H1 (cell line): ENCODE data around the gene PRKN. TPM values are rescaled to one million over a fixed set of nuclear protein-coding genes. Genes with fewer than 3 reads are reported as not detected.
"Not testable (repeated sequence)": the region's sequence is repeated elsewhere in the genome, so short reads cannot be mapped to it uniquely, and the experiment has no call there.

ENCODE experiments used
- CTCF ChIA-PET: fragments of 300-600 bp; sonication (Branson Sonifier 250); formaldehyde crosslinking; loops from one replicate; lab custom pipeline; 2021; ENCODE audit not compliant: partially characterized antibody; lab: Charles Lee
- POLR2A ChIA-PET: fragments of 300-600 bp; sonication (Branson Sonifier 250); formaldehyde crosslinking; loops from one replicate; lab custom pipeline; 2021; ENCODE audit warnings: inconsistent platforms; ENCODE audit not compliant: partially characterized antibody; lab: Charles Lee
- DNase-seq, 2 experiments: peaks; one replicate each; pipeline versions ENCODE4 v3.0.0 to v3.0.0-alpha.2; 2010 to 2022; ENCODE audit warnings: low spot score in 2 of 2, low read depth in 1 of 2, mixed read lengths in 1 of 2
- FAIRE-seq: peaks from 2 replicates; lab custom pipeline; 2011; peaks lifted over from hg19 to GRCh38; lab: Jason Lieb, UNC
- H2AFZ ChIP-seq: 2 replicates; pipeline ENCODE4 v1.8.1; 2012; ENCODE audit warnings: low read length, inconsistent platforms
- H2AK5ac ChIP-seq: 2 replicates; pipeline ENCODE4 v1.6.1; 2013; ENCODE audit warnings: low read depth, low read length
- H2BK120ac ChIP-seq: replicated peaks from 2 replicates; pipeline ENCODE3; 2013; ENCODE audit warnings: low read depth, low read length, inconsistent platforms
- H2BK12ac ChIP-seq: 2 replicates; pipeline ENCODE4 v1.6.1; 2013; ENCODE audit warnings: low read depth, low read length
- H2BK15ac ChIP-seq: 2 replicates; pipeline ENCODE4 v1.6.1; 2013; ENCODE audit warnings: low read length
- H2BK20ac ChIP-seq: 2 replicates; pipeline ENCODE4 v1.6.1; 2013; ENCODE audit warnings: low read length
- H2BK5ac ChIP-seq: 2 replicates; pipeline ENCODE4 v1.6.1; 2013; ENCODE audit warnings: low read depth, low read length
- H3K14ac ChIP-seq: 2 replicates; pipeline ENCODE4 v1.6.1; 2013; ENCODE audit warnings: inconsistent platforms; ENCODE audit not compliant: insufficient read length
- H3K18ac ChIP-seq: 2 replicates; pipeline ENCODE4 v1.6.1; 2013; ENCODE audit warnings: low read length; ENCODE audit errors: extremely low read depth
- H3K23ac ChIP-seq: 2 replicates; pipeline ENCODE4 v1.6.1; 2013; ENCODE audit warnings: inconsistent platforms; ENCODE audit not compliant: insufficient read length
- H3K23me2 ChIP-seq: 2 replicates; pipeline ENCODE4 v1.6.1; 2013; ENCODE audit warnings: low read depth, low read length
- H3K27ac ChIP-seq: 2 replicates; pipeline ENCODE4 v1.6.1; 2011; ENCODE audit warnings: low read depth, low read length, inconsistent platforms
- H3K27me3 ChIP-seq, 4 experiments: replicated peaks in 1 of 4; 1 replicate in 1 of 4; 2 replicates in 3 of 4; pipeline versions ENCODE4 v1.6.1 to v1.8.1; 2011 to 2013; ENCODE audit warnings: low read length in 3 of 4, mild to moderate bottlenecking in 3 of 4, inconsistent platforms in 2 of 4, mixed read lengths in 2 of 4, moderate library complexity in 1 of 4; ENCODE audit not compliant: control insufficient read depth in 3 of 4, insufficient read depth in 3 of 4; ENCODE audit errors: extremely low read depth in 1 of 4
- H3K36me3 ChIP-seq, 4 experiments: 2 replicates each; pipeline versions ENCODE4 v1.6.1 to v1.8.1; 2011 to 2013; ENCODE audit warnings: mild to moderate bottlenecking in 4 of 4, low read length in 3 of 4, moderate library complexity in 2 of 4, control low read depth in 1 of 4, inconsistent platforms in 1 of 4; ENCODE audit not compliant: insufficient read depth in 4 of 4, control insufficient read depth in 2 of 4
- H3K4ac ChIP-seq: replicated peaks from 2 replicates; pipeline ENCODE3; 2013; ENCODE audit warnings: low read length, low read depth, mixed read lengths, inconsistent platforms; ENCODE audit not compliant: insufficient read length
- H3K4me1 ChIP-seq, 4 experiments: replicated peaks in 1 of 4; 1 replicate in 1 of 4; 2 replicates in 3 of 4; pipeline versions ENCODE4 v1.6.1 to v1.8.1; 2011 to 2013; ENCODE audit warnings: low read length in 3 of 4, inconsistent platforms in 2 of 4, mixed read lengths in 1 of 4; ENCODE audit not compliant: insufficient read depth in 4 of 4, control insufficient read depth in 3 of 4
- H3K4me2 ChIP-seq, 2 experiments: 2 replicates each; pipeline versions ENCODE4 v1.6.1 to v1.8.1; 2011 to 2013; ENCODE audit warnings: low read depth in 2 of 2, low read length in 2 of 2, control low read depth in 1 of 2, inconsistent platforms in 1 of 2, mild to moderate bottlenecking in 1 of 2; ENCODE audit not compliant: insufficient read depth in 1 of 2
- H3K4me3 ChIP-seq, 4 experiments: fragments of 200-600, 300-600 bp in 1 of 4; sonication (generic), shearing (Covaris generic), sonication (Bioruptor Twin) in 1 of 4; 2 replicates each; pipeline versions ENCODE4 v1.5.1 to v1.8.1; 2011 to 2016; ENCODE audit warnings: low read length in 4 of 4, low read depth in 3 of 4, control low read depth in 2 of 4, inconsistent platforms in 2 of 4, mild to moderate bottlenecking in 2 of 4, mixed read lengths in 1 of 4, moderate library complexity in 1 of 4; ENCODE audit not compliant: insufficient read depth in 2 of 4; ENCODE audit errors: extremely low read depth in 1 of 4
- H3K56ac ChIP-seq: replicated peaks from 2 replicates; pipeline ENCODE3; 2013; ENCODE audit warnings: low read depth, mild to moderate bottlenecking, mixed read lengths, low read length, inconsistent platforms; ENCODE audit not compliant: insufficient read length
- H3K79me1 ChIP-seq: 2 replicates; pipeline ENCODE4 v1.6.1; 2013; ENCODE audit warnings: low read depth, low read length, control low read depth
- H3K79me2 ChIP-seq, 2 experiments: 2 replicates each; pipeline versions ENCODE4 v1.6.1 to v1.8.1; 2012 to 2013; ENCODE audit warnings: low read length in 2 of 2, mild to moderate bottlenecking in 2 of 2, inconsistent platforms in 1 of 2; ENCODE audit not compliant: insufficient read depth in 2 of 2, control insufficient read depth in 1 of 2
- H3K9ac ChIP-seq, 4 experiments: replicated peaks in 1 of 4; 1 replicate in 1 of 4; 2 replicates in 3 of 4; pipeline versions ENCODE4 v1.6.1 to v1.8.1; 2011 to 2013; ENCODE audit warnings: low read depth in 3 of 4, low read length in 3 of 4, control low read depth in 2 of 4, mild to moderate bottlenecking in 2 of 4, moderate library complexity in 2 of 4, inconsistent platforms in 1 of 4; ENCODE audit errors: extremely low read depth in 1 of 4
- H3K9me3 ChIP-seq, 2 experiments: 2 replicates each; pipeline versions ENCODE4 v1.6.1 to v1.8.1; 2012 to 2013; ENCODE audit warnings: mild to moderate bottlenecking in 2 of 2, moderate library complexity in 2 of 2, control low read depth in 1 of 2, inconsistent platforms in 1 of 2, low read depth in 1 of 2, low read length in 1 of 2, mixed read lengths in 1 of 2; ENCODE audit not compliant: insufficient read depth in 2 of 2
- H4K20me1 ChIP-seq, 2 experiments: replicated peaks in 1 of 2; 2 replicates each; pipeline versions ENCODE3 to v1.8.1; 2011 to 2013; ENCODE audit warnings: inconsistent platforms in 2 of 2, low read length in 2 of 2, mild to moderate bottlenecking in 1 of 2; ENCODE audit not compliant: insufficient read depth in 2 of 2, control insufficient read depth in 1 of 2
- H4K5ac ChIP-seq: 2 replicates; pipeline ENCODE4 v1.6.1; 2013; ENCODE audit warnings: low read length, low read depth, mixed read lengths, inconsistent platforms; ENCODE audit not compliant: insufficient read length
- H4K8ac ChIP-seq: 2 replicates; pipeline ENCODE4 v1.8.0; 2013; ENCODE audit warnings: mild to moderate bottlenecking, moderate library complexity, low read length, inconsistent platforms; ENCODE audit not compliant: insufficient read depth; ENCODE audit errors: extremely low read depth
- H4K91ac ChIP-seq: replicated peaks from 2 replicates; pipeline ENCODE3; 2013; ENCODE audit warnings: low read length, mixed read lengths, inconsistent platforms; ENCODE audit not compliant: insufficient read length
- WGBS, 2 experiments: shearing (Covaris generic) in 1 of 2; methylation state at CpG; one replicate each; pipeline versions ENCODE4 v1.1.6 to v1.1.7; 2013 to 2015; ENCODE audit warnings: low lambda C conversion rate in 2 of 2, mixed read lengths in 2 of 2, inconsistent platforms in 1 of 2, low coverage in 1 of 2, missing lambda C conversion rate in 1 of 2; ENCODE audit not compliant: insufficient replicate concordance in 2 of 2, insufficient coverage in 1 of 2, insufficient read length in 1 of 2; ENCODE audit errors: extremely low coverage in 1 of 2, missing lambda C conversion rate in 1 of 2; 5-methylcytosine and 5-hydroxymethylcytosine counted together
- polyA plus RNA-seq, 7 experiments: library from polyadenylated mRNA; depleted of rRNA in 3 of 7; stranded (reverse) in 5 of 7; unstranded in 2 of 7; fragments of >200 nt in 5 of 7; fragments of 200-250 nt in 2 of 7; gene quantifications; 1 replicate in 5 of 7; 2 replicates in 1 of 7; 4 replicates in 1 of 7; pipeline versions ENCODE4 v1.2.1 to v1.2.3, GENCODE V29; 2011 to 2013; ENCODE audit warnings: missing spikeins in 2 of 7, mixed read lengths in 2 of 7
- total RNA-seq: library from RNA; stranded (reverse); fragmentation: NEBNext Ultra II Directional; extraction: Animal tissue kit (Norgen Biotek cat#: 25700); gene quantifications from 2 replicates; pipeline ENCODE4 v1.2.1, GENCODE V29; 2021

Gene PRKN
- total and polyA plus RNA-seq, 2 of the 8 experiments (the other 6 are each of a cell fraction or from before 2014, with no cell fraction given), result 0.13 to 0.29 TPM

DNA sequence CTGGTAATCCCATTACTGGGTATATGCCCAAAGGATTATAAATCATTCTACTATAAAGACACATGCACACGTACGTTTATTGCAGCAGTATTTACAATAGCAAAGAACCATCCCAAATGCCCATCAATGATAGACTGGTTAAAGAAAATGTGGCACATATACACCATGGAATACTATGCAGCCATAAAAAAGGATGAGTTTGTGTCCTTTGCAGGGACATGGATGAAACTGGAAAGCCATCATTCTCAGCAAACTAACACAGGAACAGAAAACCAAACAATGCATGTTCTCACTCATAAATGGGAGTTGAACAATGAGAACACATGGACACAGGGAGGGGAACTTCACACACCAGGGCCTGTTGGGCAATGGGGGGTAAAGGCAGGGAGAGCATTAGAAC lies 866.5 kb downstream of the PRKN start:
- H4K91ac ChIP-seq, H2BK12ac ChIP-seq, H3K23me2 ChIP-seq, H2BK120ac ChIP-seq, H4K8ac ChIP-seq, H3K4me1 ChIP-seq, H3K4me2 ChIP-seq, H3K79me2 ChIP-seq, H2AFZ ChIP-seq, H3K18ac ChIP-seq, H3K9ac ChIP-seq, H2AK5ac ChIP-seq, H3K27ac ChIP-seq, H2BK20ac ChIP-seq, H3K56ac ChIP-seq, DNase-seq, H3K23ac ChIP-seq, H3K9me3 ChIP-seq, CTCF ChIA-PET, H3K27me3 ChIP-seq, H4K20me1 ChIP-seq, FAIRE-seq, H3K14ac ChIP-seq, H3K36me3 ChIP-seq, H2BK5ac ChIP-seq, H4K5ac ChIP-seq, H2BK15ac ChIP-seq, H3K4me3 ChIP-seq, POLR2A ChIA-PET, H3K79me1 ChIP-seq, H3K4ac ChIP-seq: not testable (repeated sequence)
- 73% methylated on average over 2 of the region's 2 CpGs; no CpG with 5 or more reads in 1 of the 2 experiments for WGBS, 2 experiments
